Measurements from ENCODE around the gene PRDM16. TPM values are rescaled to one million over a fixed set of nuclear protein-coding genes. Genes with fewer than 3 reads are reported as not detected.

Gene PRDM16
- total and polyA plus RNA-seq, 2 of the 8 experiments (the other 6 are each of a cell fraction or from before 2014, with no cell fraction given), result 0.39 to 0.43 TPM

DNA sequence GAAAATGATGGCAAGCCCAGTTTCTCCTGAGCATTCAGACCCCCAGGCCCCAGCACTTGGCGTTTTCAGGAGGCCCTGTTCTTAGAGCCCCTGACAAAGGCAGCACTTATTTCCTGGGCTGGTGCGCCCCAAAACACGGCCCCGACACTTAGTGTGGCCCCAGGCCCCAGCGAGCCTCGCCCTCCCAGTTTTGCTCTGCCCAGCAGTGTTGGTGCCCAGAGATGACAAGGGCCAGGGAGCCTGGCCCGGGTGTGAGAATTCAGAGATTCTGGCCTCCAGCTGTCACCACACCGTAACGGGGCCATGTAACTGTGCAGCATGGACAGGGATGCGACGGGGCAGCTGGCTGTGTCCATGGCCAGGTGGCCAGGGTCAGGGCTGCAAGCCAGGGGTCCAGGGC lies 367.4 kb downstream of the PRDM16 start:
- WGBS, 2 experiments (ENCODE audit: extremely low coverage in 1 of 2, insufficient coverage in 1 of 2, insufficient read length in 1 of 2, insufficient replicate concordance in 2 of 2, low coverage in 1 of 2, low lambda C conversion rate in 2 of 2, missing lambda C conversion rate in 1 of 2), result 93% methylated on average over 11 of the region's 11 CpGs; no CpG with 5 or more reads in 1 of the 2 experiments
- H4K91ac ChIP-seq (replicated peaks; ENCODE audit: insufficient read length, low read length), result no peak overlapping the region
- H2AFZ ChIP-seq (ENCODE audit: low read length), result no peak overlapping the region
- no peak for TF ChIP-seq CHD1 (IDR thresholded peaks at IDR 0.05; ENCODE audit: low read depth, low read length)
- TF ChIP-seq KDM5A (IDR thresholded peaks at IDR 0.05; ENCODE audit: low read length), result no peak
- no peak for TF ChIP-seq POLR2A (IDR thresholded peaks at IDR 0.05; ENCODE audit: control extremely low read depth in 1 of 2, low read depth in 2 of 2, low read length in 2 of 2)
- TF ChIP-seq SP1 (IDR thresholded peaks at IDR 0.05; ENCODE audit: low read depth, low read length), result no peak
- no peak for TF ChIP-seq CBX8 (IDR thresholded peaks at IDR 0.05; ENCODE audit: borderline replicate concordance, low read depth, low read length)
- no peak for TF ChIP-seq TCF12 (IDR thresholded peaks at IDR 0.05; ENCODE audit: low read depth, low read length)
- TF ChIP-seq GABPA (IDR thresholded peaks at IDR 0.05; ENCODE audit: borderline replicate concordance, insufficient read depth, low read length), result no peak
- no peak for TF ChIP-seq CEBPB (IDR thresholded peaks at IDR 0.05; ENCODE audit: low read depth, low read length)
- TF ChIP-seq SIX5 (IDR thresholded peaks at IDR 0.05; ENCODE audit: low read depth, low read length), result no peak
- TF ChIP-seq EGR1 (IDR thresholded peaks at IDR 0.05; ENCODE audit: borderline replicate concordance, low read depth, low read length), result no peak
- no peak for TF ChIP-seq KDM1A (IDR thresholded peaks at IDR 0.05; ENCODE audit: borderline replicate concordance, low read length)
- TF ChIP-seq TEAD4 (IDR thresholded peaks at IDR 0.05; ENCODE audit: low read depth, low read length), result no peak
- TF ChIP-seq, protein P1, sequence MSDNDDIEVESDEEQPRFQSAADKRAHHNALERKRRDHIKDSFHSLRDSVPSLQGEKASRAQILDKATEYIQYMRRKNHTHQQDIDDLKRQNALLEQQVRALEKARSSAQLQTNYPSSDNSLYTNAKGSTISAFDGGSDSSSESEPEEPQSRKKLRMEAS (IDR thresholded peaks at IDR 0.05), result no peak
- no peak for TF ChIP-seq ATF3 (IDR thresholded peaks at IDR 0.05; ENCODE audit: insufficient read depth, low read depth, low read length)
- no peak for TF ChIP-seq FOSL1 (IDR thresholded peaks at IDR 0.05; ENCODE audit: insufficient read depth, low read depth, low read length)

More for the DNA sequence above, 367.4 kb downstream of the PRDM16 start:
- H3K27me3 ChIP-seq (replicated peaks in 1 of 4; ENCODE audit: control insufficient read depth in 3 of 4, extremely low read depth in 1 of 4, insufficient read depth in 3 of 4, low read length in 3 of 4), result 0 out of 7 replicates have a peak, but pooled peaks cover 0 to 2% (median under 1%) of the 10 kb centered on the region in 4 experiments
- no peak overlapping the region for H2BK15ac ChIP-seq (ENCODE audit: low read length)
- no peak for FAIRE-seq
- no peak overlapping the region for H3K27ac ChIP-seq (ENCODE audit: low read depth, low read length)
- peaks cover 0 to 3% of the 10 kb centered on the region in 2 experiments for H4K20me1 ChIP-seq (replicated peaks in 1 of 2; ENCODE audit: control insufficient read depth in 1 of 2, insufficient read depth in 2 of 2, low read length in 2 of 2)
- H2BK120ac ChIP-seq (replicated peaks; ENCODE audit: low read depth, low read length), result no peak overlapping the region
- H3K79me1 ChIP-seq (ENCODE audit: low read depth, low read length), result no peaks in the 10 kb centered on the region
- no peak overlapping the region for H3K4ac ChIP-seq (replicated peaks; ENCODE audit: insufficient read length, low read depth, low read length)
- H2BK5ac ChIP-seq (ENCODE audit: low read depth, low read length), result no peak overlapping the region
- H3K9ac ChIP-seq (replicated peaks in 1 of 4; ENCODE audit: extremely low read depth in 1 of 4, low read depth in 3 of 4, low read length in 3 of 4), result no peak overlapping the region
- H3K4me1 ChIP-seq (replicated peaks in 1 of 4; ENCODE audit: control insufficient read depth in 3 of 4, insufficient read depth in 4 of 4, low read length in 3 of 4), result peaks cover 0 to 8% (median 2%) of the 10 kb centered on the region in 4 experiments; a peak in 3 of 7 replicates
- H4K5ac ChIP-seq (ENCODE audit: insufficient read length, low read depth, low read length), result no peak overlapping the region
- H3K4me2 ChIP-seq (ENCODE audit: insufficient read depth in 1 of 2, low read depth in 2 of 2, low read length in 2 of 2), result no peak overlapping the region
- no peak overlapping the region for H2BK12ac ChIP-seq (ENCODE audit: low read depth, low read length)
- H3K23me2 ChIP-seq (ENCODE audit: low read depth, low read length), result no peaks in the 10 kb centered on the region
- ChIA-PET POLR2A (ENCODE audit: partially characterized antibody) (no interaction called here), CTCF (ENCODE audit: partially characterized antibody) (interaction anchor here (1.2 kb wide), 1 partner anchor 9 kb away, joined by 4 read pairs; no protein-coding TSS in a partner anchor)
- H3K14ac ChIP-seq (ENCODE audit: insufficient read length), result no peak overlapping the region
- no peak overlapping the region for H2BK20ac ChIP-seq (ENCODE audit: low read length)
- H3K23ac ChIP-seq (ENCODE audit: insufficient read length), result no peak overlapping the region
- H3K36me3 ChIP-seq (ENCODE audit: control insufficient read depth in 2 of 4, insufficient read depth in 4 of 4, low read length in 3 of 4), result no peaks in the 10 kb centered on the region
- no peak overlapping the region for H3K18ac ChIP-seq (ENCODE audit: extremely low read depth, low read length)
- no peaks in the 10 kb centered on the region for H3K9me3 ChIP-seq (ENCODE audit: insufficient read depth in 2 of 2, low read depth in 1 of 2, low read length in 1 of 2)
- H4K8ac ChIP-seq (ENCODE audit: extremely low read depth, insufficient read depth, low read length), result peak overlapping the region; percentile 42; the same call in 1 of the 2 replicates
- no peak overlapping the region for H2AK5ac ChIP-seq (ENCODE audit: low read depth, low read length)
- no peak overlapping the region for H3K56ac ChIP-seq (replicated peaks; ENCODE audit: insufficient read length, low read depth, low read length)
- no peaks in the 10 kb centered on the region for H3K79me2 ChIP-seq (ENCODE audit: control insufficient read depth in 1 of 2, insufficient read depth in 2 of 2, low read length in 2 of 2)
- no peak for DNase-seq (ENCODE audit: low read depth in 1 of 2, low spot score in 2 of 2)
- H3K4me3 ChIP-seq (ENCODE audit: extremely low read depth in 1 of 4, insufficient read depth in 2 of 4, low read depth in 3 of 4, low read length in 4 of 4), result no peak overlapping the region

Measured in H1 (cell line).